HG02852 (cell line): Measurements from ENCODE around the gene CDHR4.
"Not testable (repeated sequence)": the region's sequence is repeated elsewhere in the genome, so short reads cannot be mapped to it uniquely, and the experiment has no call there.

Experiments
- ATAC-seq: cut with Tn5 transposase; IDR thresholded peaks from one replicate; pipeline ENCODE4 v1.9.1; 2021; ENCODE audit warnings: mild to moderate bottlenecking, moderate library complexity; ENCODE audit not compliant: unreplicated experiment

Gene CDHR4

GRCh38 chr3:49781415-49782199, 18.1 kb downstream of the CDHR4 start:
- no peak for ATAC-seq

- ATAC-seq, result not testable (repeated sequence)
Measured at GRCh38 chr3:49780975-49781365, 18.7 kb downstream of the CDHR4 start.

- no peak for ATAC-seq
Measured at GRCh38 chr3:49780080-49780974, 19.3 kb downstream of the CDHR4 start.

GRCh38 chr3:49779358-49780079, 20.2 kb downstream of the CDHR4 start:
- ATAC-seq, result no peak

GRCh38 chr3:49776101-49776500, 23.6 kb downstream of the CDHR4 start:
- ATAC-seq, result not testable (repeated sequence)

- ATAC-seq, result no peak
Measured at GRCh38 chr3:49775538-49775937, 24.1 kb downstream of the CDHR4 start.

GRCh38 chr3:49772703-49773102, 27.0 kb downstream of the CDHR4 start:
- ATAC-seq, result no peak

GRCh38 chr3:49771340-49771938, 28.2 kb downstream of the CDHR4 start:
- ATAC-seq, result no peak

- no peak for ATAC-seq
Measured at GRCh38 chr3:49769926-49770325, 29.7 kb downstream of the CDHR4 start.

- ATAC-seq, result no peak
Measured at GRCh38 chr3:49769286-49769915, 30.3 kb downstream of the CDHR4 start.

GRCh38 chr3:49763981-49764380, 35.7 kb downstream of the CDHR4 start:
- no peak for ATAC-seq

- ATAC-seq, result no peak
Measured at GRCh38 chr3:49761661-49762060, 38.0 kb downstream of the CDHR4 start.

- no peak for ATAC-seq
Measured at GRCh38 chr3:49759226-49759625, 40.4 kb downstream of the CDHR4 start.

- ATAC-seq, result no peak
Measured at GRCh38 chr3:49757197-49757596, 42.5 kb downstream of the CDHR4 start.

GRCh38 chr3:49756036-49756435, 43.6 kb downstream of the CDHR4 start:
- ATAC-seq, result no peak

GRCh38 chr3:49754536-49754935, 45.1 kb downstream of the CDHR4 start:
- no peak for ATAC-seq

- no peak for ATAC-seq
Measured at GRCh38 chr3:49751501-49751900, 48.2 kb downstream of the CDHR4 start.

GRCh38 chr3:49750056-49750455, 49.6 kb downstream of the CDHR4 start:
- no peak for ATAC-seq

- not testable (repeated sequence) for ATAC-seq
Measured at GRCh38 chr3:49748874-49749273, 50.8 kb downstream of the CDHR4 start.

- ATAC-seq, result no peak
Measured at GRCh38 chr3:49747792-49748480, 51.7 kb downstream of the CDHR4 start.
